Neuronal stem cell (in vitro differentiated cells): ENCODE data around the gene TAPBPL.
"Not testable (repeated sequence)": the region's sequence is repeated elsewhere in the genome, so short reads cannot be mapped to it uniquely, and the experiment has no call there.

Experiments used
- DNase-seq: peaks from one replicate; pipeline ENCODE4 v3.0.0-alpha.2; 2013; ENCODE audit warnings: low spot score
- H2AFZ ChIP-seq: one replicate; pipeline ENCODE4 v1.6.1; 2013; ENCODE audit warnings: mild to moderate bottlenecking, low read length, inconsistent platforms
- H2AK5ac ChIP-seq: 2 replicates; pipeline ENCODE4 v1.6.1; 2013; ENCODE audit warnings: low read depth, mild to moderate bottlenecking, inconsistent platforms, low read length, moderate library complexity, mixed read lengths
- H2BK120ac ChIP-seq: 2 replicates; pipeline ENCODE4 v1.6.1; 2013; ENCODE audit warnings: low read depth, mild to moderate bottlenecking, inconsistent platforms, low read length, moderate library complexity, mixed read lengths
- H2BK12ac ChIP-seq: one replicate; pipeline ENCODE4 v1.6.1; 2013; ENCODE audit warnings: low read length, inconsistent platforms
- H2BK15ac ChIP-seq: 2 replicates; pipeline ENCODE4 v1.6.1; 2013; ENCODE audit warnings: mild to moderate bottlenecking, low read length, inconsistent platforms, mixed read lengths
- H2BK5ac ChIP-seq: one replicate; pipeline ENCODE4 v1.6.1; 2013; ENCODE audit warnings: inconsistent platforms, mild to moderate bottlenecking, low read length, moderate library complexity
- H3K14ac ChIP-seq: one replicate; pipeline ENCODE4 v1.6.1; 2013; ENCODE audit warnings: low read length, inconsistent platforms
- H3K18ac ChIP-seq: 2 replicates; pipeline ENCODE4 v1.6.1; 2013; ENCODE audit warnings: low read length, inconsistent platforms
- H3K23ac ChIP-seq: 2 replicates; pipeline ENCODE4 v1.6.1; 2013; ENCODE audit warnings: low read depth, mild to moderate bottlenecking, mixed read lengths, low read length, inconsistent platforms; ENCODE audit not compliant: poor library complexity
- H3K27ac ChIP-seq: replicated peaks from 3 replicates; pipeline ENCODE4 v1.5.1; 2013; ENCODE audit warnings: low read length, inconsistent platforms
- H3K27me3 ChIP-seq, 3 experiments: 2 replicates each; pipeline ENCODE4 v1.6.1; 2013; ENCODE audit warnings: low read length in 3 of 3, mild to moderate bottlenecking in 2 of 3, inconsistent platforms in 1 of 3, low read depth in 1 of 3, mixed read lengths in 1 of 3, moderate library complexity in 1 of 3; ENCODE audit not compliant: control insufficient read depth in 3 of 3, insufficient read depth in 3 of 3
- H3K36me3 ChIP-seq, 2 donors: replicated peaks in 1 of 2; 2 replicates each; pipeline ENCODE4 v1.6.1; 2013; ENCODE audit warnings: low read length in 2 of 2; ENCODE audit not compliant: control insufficient read depth in 2 of 2, insufficient read depth in 2 of 2
- H3K4ac ChIP-seq: 2 replicates; pipeline ENCODE4 v1.6.1; 2013; ENCODE audit warnings: inconsistent platforms, mild to moderate bottlenecking, low read length, moderate library complexity
- H3K4me1 ChIP-seq, 2 donors: 1 replicate in 1 of 2; 2 replicates in 1 of 2; pipeline ENCODE4 v1.6.1; 2013; ENCODE audit warnings: low read length in 2 of 2, low read depth in 1 of 2; ENCODE audit not compliant: control insufficient read depth in 2 of 2, insufficient read depth in 1 of 2
- H3K4me2 ChIP-seq: one replicate; pipeline ENCODE4 v1.6.1; 2013; ENCODE audit warnings: mild to moderate bottlenecking, low read length, inconsistent platforms; ENCODE audit not compliant: insufficient read depth, poor library complexity, severe bottlenecking
- H3K4me3 ChIP-seq, 2 donors: 2 replicates each; pipeline ENCODE4 v1.5.1; 2013; ENCODE audit warnings: low read length in 2 of 2, mild to moderate bottlenecking in 2 of 2, inconsistent platforms in 1 of 2, moderate library complexity in 1 of 2
- H3K79me1 ChIP-seq: one replicate; pipeline ENCODE4 v1.6.1; 2013; ENCODE audit warnings: low read depth, mild to moderate bottlenecking, inconsistent platforms, low read length, moderate library complexity
- H3K9ac ChIP-seq: one replicate; pipeline ENCODE4 v1.6.1; 2013; ENCODE audit warnings: mild to moderate bottlenecking, low read depth, low read length, inconsistent platforms; ENCODE audit not compliant: poor library complexity
- H3K9me3 ChIP-seq, 2 donors: replicated peaks in 1 of 2; 2 replicates each; pipeline versions ENCODE3 to v1.6.1; 2013; ENCODE audit warnings: low read length in 2 of 2, mild to moderate bottlenecking in 2 of 2, inconsistent platforms in 1 of 2, low read depth in 1 of 2, mixed read lengths in 1 of 2, moderate library complexity in 1 of 2; ENCODE audit not compliant: control insufficient read depth in 2 of 2, insufficient read depth in 1 of 2
- H4K8ac ChIP-seq: one replicate; pipeline ENCODE4 v1.6.1; 2013; ENCODE audit warnings: low read depth, mild to moderate bottlenecking, inconsistent platforms, low read length, moderate library complexity
- H4K91ac ChIP-seq: one replicate; pipeline ENCODE4 v1.6.1; 2013; ENCODE audit warnings: low read length, low read depth, mild to moderate bottlenecking, inconsistent platforms; ENCODE audit not compliant: poor library complexity
- WGBS, 2 donors: extraction: QIAGEN DNeasy Blood & Tissue Kit; methylation state at CpG; one replicate each; pipeline ENCODE4 v1.1.7; 2013; ENCODE audit warnings: missing lambda C conversion rate in 2 of 2, mixed read lengths in 1 of 2; ENCODE audit not compliant: insufficient read length in 2 of 2, insufficient replicate concordance in 1 of 2; ENCODE audit errors: extremely low coverage in 2 of 2; 5-methylcytosine and 5-hydroxymethylcytosine counted together

The TAPBPL gene

GRCh38 chr12:6427796-6428195, 24.0 kb upstream of the TAPBPL start:
- H4K91ac ChIP-seq = not testable (repeated sequence)

DNA sequence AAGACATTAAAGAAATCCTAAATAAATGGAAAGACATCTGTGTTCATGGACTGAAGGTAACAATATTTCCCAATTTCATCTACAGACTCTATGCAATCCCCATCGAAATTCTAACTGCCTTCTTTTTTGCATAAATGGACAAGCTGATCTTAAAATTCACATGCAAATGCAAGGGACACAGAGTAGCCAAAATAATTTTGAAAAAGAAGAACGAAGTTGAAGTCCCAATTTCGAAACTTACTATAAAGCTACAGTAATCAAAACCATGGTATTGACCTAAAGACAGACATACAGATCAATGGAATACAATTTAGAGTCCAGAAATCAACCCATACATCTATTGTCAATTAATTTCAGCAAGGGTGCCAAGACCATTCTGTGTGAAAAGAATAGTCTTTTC, 23.5 kb upstream of the TAPBPL start:
- no peak overlapping the region for H4K8ac ChIP-seq
- H3K23ac ChIP-seq = no peak overlapping the region
- H3K9ac ChIP-seq = no peak overlapping the region
- H3K4me2 ChIP-seq = no peak overlapping the region
- H3K18ac ChIP-seq = no peak overlapping the region
- no peak for DNase-seq
- no peaks in the 10 kb centered on the region for H3K79me1 ChIP-seq
- H2BK120ac ChIP-seq = no peak overlapping the region
- no peak overlapping the region for H2BK5ac ChIP-seq
- no peak overlapping the region for H3K14ac ChIP-seq
- no peak overlapping the region for H2AFZ ChIP-seq
- peaks cover 8 to 15% of the 10 kb centered on the region in 2 donors for H3K4me1 ChIP-seq
- no peak overlapping the region for H2BK15ac ChIP-seq
- no peaks in the 10 kb centered on the region for H3K9me3 ChIP-seq
- no peak overlapping the region for H2AK5ac ChIP-seq
- no peak overlapping the region for H2BK12ac ChIP-seq
- H4K91ac ChIP-seq = no peak overlapping the region
- no peak overlapping the region for H3K27ac ChIP-seq
- WGBS, 2 donors = no CpG with 5 or more reads among the region's 3 CpGs
- H3K27me3 ChIP-seq = no peaks in the 10 kb centered on the region
- no peak overlapping the region for H3K4ac ChIP-seq
- H3K36me3 ChIP-seq = no peaks in the 10 kb centered on the region
- no peak overlapping the region for H3K4me3 ChIP-seq

More at GRCh38 chr12:6427796-6428195, 24.0 kb upstream of the TAPBPL start:
- peaks cover 8 to 15% of the 10 kb centered on the region in 2 donors for H3K4me1 ChIP-seq
- not testable (repeated sequence) for H3K14ac ChIP-seq, H3K23ac ChIP-seq, H3K4me2 ChIP-seq, H2AFZ ChIP-seq, H3K79me1 ChIP-seq, H3K9ac ChIP-seq, DNase-seq, H3K4me3 ChIP-seq, H2AK5ac ChIP-seq, H3K27ac ChIP-seq, H3K27me3 ChIP-seq, H3K36me3 ChIP-seq, H3K4ac ChIP-seq, H3K9me3 ChIP-seq, H2BK12ac ChIP-seq, H2BK5ac ChIP-seq, H2BK15ac ChIP-seq, H4K8ac ChIP-seq, H3K18ac ChIP-seq, H2BK120ac ChIP-seq
- no CpG with 5 or more reads among the region's 10 CpGs for WGBS, 2 donors

GRCh38 chr12:6430124-6430989, 21.5 kb upstream of the TAPBPL start:
- no CpG with 5 or more reads among the region's 19 CpGs for WGBS, 2 donors
- no peak for DNase-seq

GRCh38 chr12:6432991-6433390, 18.9 kb upstream of the TAPBPL start:
- no peak overlapping the region for H3K4me2 ChIP-seq
- peaks cover 7 to 10% of the 10 kb centered on the region in 2 donors for H3K4me1 ChIP-seq
- H3K79me1 ChIP-seq = no peaks in the 10 kb centered on the region
- no peak overlapping the region for H3K14ac ChIP-seq
- H3K27ac ChIP-seq = no peak overlapping the region
- H3K36me3 ChIP-seq = no peaks in the 10 kb centered on the region
- H3K4me3 ChIP-seq = no peak overlapping the region
- H3K9me3 ChIP-seq = no peaks in the 10 kb centered on the region
- no peak overlapping the region for H4K8ac ChIP-seq
- no peak overlapping the region for H3K9ac ChIP-seq
- no peak overlapping the region for H2BK15ac ChIP-seq
- H3K18ac ChIP-seq = no peak overlapping the region
- no peak overlapping the region for H3K23ac ChIP-seq
- no CpG with 5 or more reads among the region's 5 CpGs for WGBS, 2 donors
- no peak overlapping the region for H3K4ac ChIP-seq
- no peak overlapping the region for H4K91ac ChIP-seq
- no peak for DNase-seq
- H2AFZ ChIP-seq = no peak overlapping the region
- no peak overlapping the region for H2AK5ac ChIP-seq
- no peaks in the 10 kb centered on the region for H3K27me3 ChIP-seq
- H2BK120ac ChIP-seq = no peak overlapping the region
- no peak overlapping the region for H2BK5ac ChIP-seq
- H2BK12ac ChIP-seq = no peak overlapping the region

More at GRCh38 chr12:6430124-6430989, 21.5 kb upstream of the TAPBPL start:
- Histone ChIP-seq H3K36me3 (no peaks in the 10 kb centered on the region), H2BK15ac (no peak overlapping the region), H3K27me3 (no peaks in the 10 kb centered on the region), H2AFZ (peak overlapping the region; percentile 39), H4K8ac (no peak overlapping the region), H2BK12ac (no peak overlapping the region), H3K14ac (no peak overlapping the region), H3K79me1 (no peaks in the 10 kb centered on the region), H2AK5ac (no peak overlapping the region), H3K9me3 (no peaks in the 10 kb centered on the region), H3K9ac (no peak overlapping the region), H3K4me2 (no peak overlapping the region), H3K4me1 (peaks cover 7 to 15% of the 10 kb centered on the region in 2 donors), H3K4ac (no peak overlapping the region), H3K18ac (peak overlapping the region; percentile 5), H3K23ac (no peak overlapping the region), H3K4me3 (no peak overlapping the region), H3K27ac (no peak overlapping the region), H4K91ac (no peak overlapping the region), H2BK120ac (no peak overlapping the region), H2BK5ac (no peak overlapping the region)
